GM23248 (cell line): ENCODE data around the gene PRELID1.

Experiments
- EZH2 ChIP-seq: fragments of 200-600 bp; sonication (generic); IDR thresholded peaks from 2 replicates; pipeline ENCODE4 v1.6.1; 2018; ENCODE audit warnings: antibody characterized with exemption, mild to moderate bottlenecking; ENCODE audit not compliant: insufficient read depth, poor library complexity, severe bottlenecking
- EZH2phosphoT487 ChIP-seq: fragments of 200-600 bp; sonication (generic); IDR thresholded peaks from 2 replicates; pipeline ENCODE4 v1.6.1; 2018; ENCODE audit warnings: antibody characterized with exemption, moderate library complexity, mild to moderate bottlenecking, low read depth; ENCODE audit not compliant: insufficient read depth

- no peak for TF ChIP-seq EZH2phosphoT487
- no peak for TF ChIP-seq EZH2
Observed at GRCh38 chr5:177308740-177309139, 5.1 kb downstream of the PRELID1 start.
